ENCODE data around the gene MYL5. TPM values are rescaled to one million over a fixed set of nuclear protein-coding genes. Genes with fewer than 3 reads are reported as not detected.

The MYL5 gene
- total RNA-seq, 1 experiment from 2014 or later = 18.0 TPM

- H4K20me1 ChIP-seq (ENCODE audit: control insufficient read depth, insufficient read depth, insufficient read length) = no peaks in the 10 kb centered on the region
- Mint-ChIP-seq H3K27ac (no peak overlapping the region), H3K4me3 (no peak overlapping the region), H3K9me3 (no peaks in the 10 kb centered on the region; a peak in 2 of 5 replicates), H3K27me3 (ENCODE audit: low read depth) (peaks cover 3% of the 10 kb centered on the region), H3K36me3 (ENCODE audit: insufficient read depth in 1 of 3, low read depth in 3 of 3) (no peaks in the 10 kb centered on the region; a peak in 1 of 7 replicates), H3K4me1 (peaks cover 5 to 25% of the 10 kb centered on the region in 2 experiments; a peak in 3 of 4 replicates)
- H2BK15ac ChIP-seq (ENCODE audit: low read depth, low read length) = no peak overlapping the region
- no peak overlapping the region for H3K27ac ChIP-seq (ENCODE audit: insufficient read length, low read depth, low read length)
- H4K5ac ChIP-seq (ENCODE audit: insufficient read length, low read depth, low read length) = no peak overlapping the region
- no peak overlapping the region for H2BK12ac ChIP-seq (ENCODE audit: insufficient read length, low read depth, low read length)
- H2BK5ac ChIP-seq (ENCODE audit: insufficient read length, low read length) = no peak overlapping the region
- no peak overlapping the region for H2BK20ac ChIP-seq (ENCODE audit: low read depth, low read length, poor library complexity, severe bottlenecking)
- no peak overlapping the region for H3K4ac ChIP-seq (ENCODE audit: low read depth, low read length)
- DNase-seq = no peak
- H2BK120ac ChIP-seq (ENCODE audit: low read depth, low read length, poor library complexity, severe bottlenecking) = no peak overlapping the region
- no peak overlapping the region for H4K8ac ChIP-seq (replicated peaks; ENCODE audit: insufficient read length, low read depth, low read length)
- H3K18ac ChIP-seq (ENCODE audit: insufficient read length, low read depth, low read length) = no peak overlapping the region
- H3K23ac ChIP-seq (ENCODE audit: insufficient read length, low read depth, low read length) = no peak overlapping the region
- TF ChIP-seq CTCF (conservative IDR thresholded peaks at IDR 0.05) = no peak
- H3K79me1 ChIP-seq (ENCODE audit: insufficient read depth, low read depth, low read length, poor library complexity, severe bottlenecking) = no peaks in the 10 kb centered on the region
- no peak overlapping the region for H3K56ac ChIP-seq (ENCODE audit: insufficient read length, low read depth, low read length)
- H3K9ac ChIP-seq (ENCODE audit: extremely low read depth, insufficient read length, low read length) = no peak overlapping the region
- no peaks in the 10 kb centered on the region for H3K27me3 ChIP-seq (ENCODE audit: insufficient read depth, low read length)
- H2AK5ac ChIP-seq (ENCODE audit: insufficient read length, low read length) = no peak overlapping the region
- WGBS (ENCODE audit: extremely low coverage, insufficient read length, low lambda C conversion rate) = no CpG with 5 or more reads among the region's 49 CpGs
- H3T11ph ChIP-seq (ENCODE audit: low read length) = no peak overlapping the region
- peak overlapping the region; percentile 14; the same call in 1 of the 2 replicates for H3K14ac ChIP-seq (ENCODE audit: insufficient read depth, low read length)
- no peak overlapping the region for H4K91ac ChIP-seq (ENCODE audit: insufficient read length, low read depth, low read length)
- H3K9me3 ChIP-seq (ENCODE audit: control insufficient read depth, low read depth, low read length) = no peaks in the 10 kb centered on the region
- H3K79me2 ChIP-seq (ENCODE audit: insufficient read depth, low read length) = no peaks in the 10 kb centered on the region
- no peak overlapping the region for H3K4me2 ChIP-seq (ENCODE audit: insufficient read depth, insufficient read length, low read length)
- H3K23me2 ChIP-seq (ENCODE audit: insufficient read length, low read depth, low read length, poor library complexity, severe bottlenecking) = no peaks in the 10 kb centered on the region
- no peak overlapping the region for H2AFZ ChIP-seq (ENCODE audit: low read length)
- no peaks in the 10 kb centered on the region for H3K4me1 ChIP-seq (ENCODE audit: insufficient read depth, low read length)
These were observed 23.1 kb upstream of the MYL5 start for GRCh38 chr4:650951-651883.

Data from H9 (cell line).